Keratinocyte (primary cell): Measurements from ENCODE around the gene RSPH9. TPM values are rescaled to one million over a fixed set of nuclear protein-coding genes. Genes with fewer than 3 reads are reported as not detected.

ENCODE experiments used
- DNase-seq: peaks from one replicate; pipeline ENCODE4 v3.0.0-alpha.2; 2011; ENCODE audit warnings: low read depth, missing footprints, low spot score
- FAIRE-seq: peaks from 2 replicates; lab custom pipeline; 2011; peaks lifted over from hg19 to GRCh38; lab: Jason Lieb, UNC
- H2AFZ ChIP-seq: 2 replicates; pipeline ENCODE4 v1.6.0; 2012; ENCODE audit warnings: low read length, control low read depth, inconsistent platforms; ENCODE audit not compliant: control insufficient read depth
- H3K27ac ChIP-seq: 2 replicates; pipeline ENCODE4 v1.5.1; 2011; ENCODE audit warnings: low read length; ENCODE audit not compliant: control insufficient read depth, insufficient read depth
- H3K27me3 ChIP-seq: 3 replicates; pipeline ENCODE4 v1.6.0; 2011; ENCODE audit warnings: low read length; ENCODE audit not compliant: control insufficient read depth, insufficient read depth; ENCODE audit errors: extremely low read depth
- H3K36me3 ChIP-seq, 2 experiments: 2 replicates in 1 of 2; 3 replicates in 1 of 2; pipeline ENCODE4 v1.5.1; 2011; ENCODE audit warnings: low read length in 2 of 2, mild to moderate bottlenecking in 1 of 2; ENCODE audit not compliant: control insufficient read depth in 2 of 2, insufficient read depth in 2 of 2; ENCODE audit errors: extremely low read depth in 1 of 2
- H3K4me1 ChIP-seq: 3 replicates; pipeline ENCODE4 v1.5.1; 2011; ENCODE audit warnings: low read length; ENCODE audit not compliant: control insufficient read depth, insufficient read depth; ENCODE audit errors: extremely low read depth
- H3K4me2 ChIP-seq: 3 replicates; pipeline ENCODE4 v1.6.0; 2011; ENCODE audit warnings: low read depth, low read length; ENCODE audit not compliant: control insufficient read depth, insufficient read depth; ENCODE audit errors: extremely low read depth
- H3K4me3 ChIP-seq, 3 experiments: fragments of 200-600 bp in 1 of 3; sonication (generic) in 1 of 3; 2 replicates in 2 of 3; 3 replicates in 1 of 3; pipeline ENCODE4 v1.5.1; 2011 to 2016; ENCODE audit warnings: low read length in 3 of 3, mild to moderate bottlenecking in 3 of 3, control low read depth in 2 of 3, inconsistent platforms in 1 of 3, low read depth in 1 of 3, mixed read lengths in 1 of 3, mixed run types in 1 of 3, moderate library complexity in 1 of 3; ENCODE audit not compliant: control insufficient read depth in 2 of 3, insufficient read depth in 2 of 3; ENCODE audit errors: extremely low read depth in 1 of 3
- H3K79me2 ChIP-seq: 2 replicates; pipeline ENCODE4 v1.6.0; 2012; ENCODE audit warnings: low read length; ENCODE audit not compliant: control insufficient read depth, insufficient read depth
- H3K9ac ChIP-seq: 3 replicates; pipeline ENCODE4 v1.6.0; 2011; ENCODE audit warnings: low read length; ENCODE audit not compliant: control insufficient read depth, insufficient read depth; ENCODE audit errors: extremely low read depth
- H3K9me1 ChIP-seq: 3 replicates; pipeline ENCODE4 v1.6.0; 2011; ENCODE audit warnings: low read length; ENCODE audit not compliant: control insufficient read depth, insufficient read depth; ENCODE audit errors: extremely low read depth
- H3K9me3 ChIP-seq: 2 replicates; pipeline ENCODE4 v1.5.1; 2012; ENCODE audit warnings: low read depth, low read length; ENCODE audit not compliant: control insufficient read depth
- H4K20me1 ChIP-seq: 3 replicates; pipeline ENCODE4 v1.6.0; 2011; ENCODE audit warnings: low read length; ENCODE audit not compliant: control insufficient read depth, insufficient read depth; ENCODE audit errors: extremely low read depth
- EZH2 ChIP-seq: IDR thresholded peaks from one replicate; pipeline ENCODE4 v1.6.1; 2012; ENCODE audit warnings: inconsistent platforms, mild to moderate bottlenecking, low read length, moderate library complexity
- dilution Hi-C: fragments of 300-500 bp; cut with MboI; formaldehyde crosslinking; loops from one replicate; pipeline ENCODE4 v1.7.0; 2020; ENCODE audit warnings: low sequenced_read_pairs; ENCODE audit not compliant: extremely low pct_ligation_motif_present
- polyA plus RNA-seq, 5 experiments: library from polyadenylated mRNA; depleted of rRNA in 3 of 5; stranded (reverse) in 3 of 5; stranded (forward) in 1 of 5; unstranded in 1 of 5; fragments of >200 nt; gene quantifications; 1 replicate in 1 of 5; 2 replicates in 3 of 5; 3 replicates in 1 of 5; pipeline versions ENCODE4 v1.2.1 to v1.2.3, GENCODE V29; 2011 to 2012; ENCODE audit warnings: missing spikeins in 2 of 5, low read depth in 1 of 5, low replicate concordance in 1 of 5
- TF ChIP-seq, protein P1 (sequence below), 3 experiments: IDR thresholded peaks in 1 of 3; conservative IDR thresholded peaks in 1 of 3; optimal IDR thresholded peaks in 1 of 3; 2 replicates in 2 of 3; 3 replicates in 1 of 3; pipeline versions ENCODE3 to v1.5.1; 2011; ENCODE audit warnings: low read length in 3 of 3, mild to moderate bottlenecking in 3 of 3, moderate library complexity in 2 of 3, control low read depth in 1 of 3, inconsistent platforms in 1 of 3; ENCODE audit not compliant: insufficient read depth in 2 of 3; ENCODE audit errors: extremely low read depth in 1 of 3

The RSPH9 gene
- polyA plus RNA-seq, 1 donor (not counting 4 experiments of a cell fraction or from before 2014, with no cell fraction given): not detected

DNA sequence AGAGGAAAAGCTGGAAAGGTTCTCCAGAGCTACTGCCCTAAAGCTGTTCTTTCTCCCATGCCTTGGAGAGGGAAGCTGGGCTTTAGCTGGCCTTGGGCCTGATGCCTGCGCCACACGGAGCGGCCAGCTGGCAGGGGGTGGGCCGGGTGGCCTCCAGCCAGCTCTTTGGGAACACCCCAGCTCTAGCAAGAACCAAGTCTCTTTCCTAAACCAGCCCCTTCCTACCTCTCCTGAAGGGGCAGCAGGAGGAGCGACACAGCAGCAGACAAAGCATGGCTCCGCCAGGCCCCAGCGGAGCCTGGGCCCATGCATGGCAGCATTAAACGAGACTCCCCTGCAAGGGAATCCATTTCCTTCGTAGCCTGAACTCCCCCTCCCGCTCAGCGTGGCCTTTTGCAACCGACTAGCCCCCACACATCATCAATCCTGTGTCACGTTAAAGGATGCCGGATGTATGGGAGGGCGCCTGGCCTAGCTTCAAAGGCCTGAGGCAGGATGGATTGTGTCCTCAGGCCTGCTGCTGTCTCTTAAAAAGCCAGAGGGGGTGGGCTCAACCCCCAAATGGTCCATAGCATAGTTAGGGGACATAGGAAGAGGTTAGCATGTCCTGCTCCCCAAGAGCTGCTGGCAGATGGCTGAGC is 28.7 kb downstream of the RSPH9 start:
- no peaks in the 10 kb centered on the region for H3K79me2 ChIP-seq
- H3K27me3 ChIP-seq: no peaks in the 10 kb centered on the region
- H3K27ac ChIP-seq: no peak overlapping the region
- no peak overlapping the region for H2AFZ ChIP-seq
- H3K9me1 ChIP-seq: peaks cover 2% of the 10 kb centered on the region
- DNase-seq (no peak), FAIRE-seq (no peak)
- H3K36me3 ChIP-seq: peaks cover 34 to 51% of the 10 kb centered on the region in 2 experiments
- dilution Hi-C loops: no loop called here
- no peak overlapping the region for H3K4me2 ChIP-seq
- H3K9ac ChIP-seq: no peak overlapping the region
- no peaks in the 10 kb centered on the region for H3K9me3 ChIP-seq
- peaks cover 10% of the 10 kb centered on the region for H3K4me1 ChIP-seq
- TF ChIP-seq EZH2: no peak
- TF ChIP-seq, protein P1, sequence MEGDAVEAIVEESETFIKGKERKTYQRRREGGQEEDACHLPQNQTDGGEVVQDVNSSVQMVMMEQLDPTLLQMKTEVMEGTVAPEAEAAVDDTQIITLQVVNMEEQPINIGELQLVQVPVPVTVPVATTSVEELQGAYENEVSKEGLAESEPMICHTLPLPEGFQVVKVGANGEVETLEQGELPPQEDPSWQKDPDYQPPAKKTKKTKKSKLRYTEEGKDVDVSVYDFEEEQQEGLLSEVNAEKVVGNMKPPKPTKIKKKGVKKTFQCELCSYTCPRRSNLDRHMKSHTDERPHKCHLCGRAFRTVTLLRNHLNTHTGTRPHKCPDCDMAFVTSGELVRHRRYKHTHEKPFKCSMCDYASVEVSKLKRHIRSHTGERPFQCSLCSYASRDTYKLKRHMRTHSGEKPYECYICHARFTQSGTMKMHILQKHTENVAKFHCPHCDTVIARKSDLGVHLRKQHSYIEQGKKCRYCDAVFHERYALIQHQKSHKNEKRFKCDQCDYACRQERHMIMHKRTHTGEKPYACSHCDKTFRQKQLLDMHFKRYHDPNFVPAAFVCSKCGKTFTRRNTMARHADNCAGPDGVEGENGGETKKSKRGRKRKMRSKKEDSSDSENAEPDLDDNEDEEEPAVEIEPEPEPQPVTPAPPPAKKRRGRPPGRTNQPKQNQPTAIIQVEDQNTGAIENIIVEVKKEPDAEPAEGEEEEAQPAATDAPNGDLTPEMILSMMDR (optimal IDR thresholded peaks at IDR 0.05 in 1 of 3, IDR thresholded peaks at IDR 0.05 in 1 of 3, conservative IDR thresholded peaks at IDR 0.05 in 1 of 3; ENCODE audit: extremely low read depth in 1 of 3, insufficient read depth in 2 of 3, low read length in 3 of 3): no peak
- no peak overlapping the region for H3K4me3 ChIP-seq
- no peaks in the 10 kb centered on the region for H4K20me1 ChIP-seq

DNA sequence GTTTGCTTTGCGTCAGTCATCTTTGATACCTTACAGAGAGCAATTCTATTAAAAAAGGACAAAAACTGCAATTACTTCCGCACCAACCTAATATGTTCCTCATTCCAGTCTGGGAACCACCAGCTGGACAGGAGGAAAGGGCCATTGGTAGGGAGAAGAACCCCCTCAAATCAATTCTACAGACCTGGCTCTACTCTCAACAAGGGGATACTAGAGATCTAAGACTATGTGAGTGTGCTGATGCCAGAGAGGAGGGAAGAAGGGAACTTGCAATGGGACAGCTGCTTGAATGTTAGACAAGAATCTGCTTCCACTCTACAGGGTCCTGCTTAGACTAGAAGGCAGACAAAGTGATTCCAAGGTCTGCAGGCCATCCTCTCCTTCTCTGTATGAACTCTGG is 29.5 kb downstream of the RSPH9 start:
- Histone ChIP-seq H3K27me3 (no peaks in the 10 kb centered on the region), H3K4me2 (no peak overlapping the region), H3K79me2 (no peaks in the 10 kb centered on the region), H3K9ac (no peak overlapping the region), H2AFZ (no peak overlapping the region), H3K9me3 (no peaks in the 10 kb centered on the region), H3K27ac (no peak overlapping the region), H3K4me1 (peaks cover 7% of the 10 kb centered on the region), H4K20me1 (no peaks in the 10 kb centered on the region), H3K36me3 (peaks cover 34 to 54% of the 10 kb centered on the region in 2 experiments), H3K9me1 (peaks cover 2% of the 10 kb centered on the region), H3K4me3 (no peak overlapping the region)
- DNase-seq: no peak
- dilution Hi-C loops: no loop called here
- TF ChIP-seq EZH2: no peak
- TF ChIP-seq, protein P1 (optimal IDR thresholded peaks at IDR 0.05 in 1 of 3, IDR thresholded peaks at IDR 0.05 in 1 of 3, conservative IDR thresholded peaks at IDR 0.05 in 1 of 3; ENCODE audit: extremely low read depth in 1 of 3, insufficient read depth in 2 of 3, low read length in 3 of 3): no peak
- FAIRE-seq: no peak
